OCI-LY7 (cell line): ENCODE results near the gene GET4.

ENCODE experiments used
- CTCF ChIP-seq: fragments of 200-600 bp; sonication (generic); conservative IDR thresholded peaks from 2 replicates; pipeline ENCODE4 v1.5.1; 2014; ENCODE audit warnings: mild to moderate bottlenecking, antibody characterized with exemption, low read length, moderate library complexity, mixed read lengths
- EZH2phosphoT487 ChIP-seq: fragments of 200-600 bp; sonication (generic); IDR thresholded peaks from 2 replicates; pipeline ENCODE4 v1.6.1; 2018; ENCODE audit warnings: low read depth, borderline replicate concordance, mild to moderate bottlenecking, mixed run types, antibody characterized with exemption, low read length, moderate library complexity, mixed read lengths

DNA sequence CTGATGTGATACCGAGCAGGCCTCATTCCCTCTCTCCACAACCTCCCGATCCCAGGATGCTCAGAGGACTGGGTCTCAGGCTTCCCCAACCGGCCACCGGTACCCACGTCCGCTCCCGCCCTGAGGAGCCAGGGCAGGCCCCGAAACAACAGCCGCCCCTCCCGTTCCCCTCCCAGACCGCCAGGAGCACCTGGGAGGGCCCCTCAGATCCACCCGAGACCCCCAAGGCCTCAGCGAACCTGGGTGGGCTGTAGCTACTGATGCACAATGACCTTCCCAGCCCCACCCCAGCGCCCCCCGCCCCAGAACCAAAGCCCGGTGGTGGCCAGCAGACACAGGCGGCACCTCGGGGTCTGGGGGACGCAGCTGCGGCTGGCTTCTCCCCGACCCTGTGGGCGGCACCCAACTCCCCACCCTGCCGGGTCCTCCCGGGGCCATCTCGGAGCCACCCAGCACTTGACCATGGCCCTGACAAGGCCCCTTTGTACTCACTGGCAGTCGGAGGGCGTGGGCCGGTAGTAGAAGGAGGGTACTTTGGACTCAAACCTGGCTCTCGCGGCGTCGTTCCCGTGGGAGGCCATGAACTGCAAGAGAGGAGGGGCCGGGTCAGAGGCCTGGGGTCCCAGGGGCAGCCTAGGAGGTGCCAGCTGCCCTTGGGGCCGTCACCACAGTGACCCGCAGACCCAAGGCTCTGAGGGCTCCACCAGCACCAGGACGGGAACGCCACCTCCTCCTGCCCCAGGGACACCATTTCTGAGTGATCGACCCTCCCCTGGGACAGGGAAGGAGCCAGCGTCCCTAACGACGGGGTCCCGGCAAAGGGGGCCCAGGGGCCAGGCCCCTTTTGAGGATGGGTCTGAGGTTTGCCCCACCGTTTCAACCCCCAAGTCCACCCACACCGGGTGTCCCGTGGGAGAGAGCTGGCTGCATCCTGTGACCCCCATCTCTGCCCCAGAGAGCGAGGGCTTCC lies 50.0 kb downstream of the GET4 start:
- TF ChIP-seq CTCF (no peak), EZH2phosphoT487 (no peak)
